Testis (tissue), 2 donors: ENCODE measurements around the gene SLC22A6.

Experiments used
- CTCF ChIP-seq, 3 experiments: fragments of 450-650 bp in 2 of 3; fragments of 200-600 bp in 1 of 3; sonication (generic) in 1 of 3; IDR thresholded peaks; one replicate each; pipeline ENCODE4 v1.5.1; 2016 to 2019; ENCODE audit warnings: antibody characterized with exemption in 3 of 3, mild to moderate bottlenecking in 2 of 3, moderate library complexity in 1 of 3
- POLR2A ChIP-seq: fragments of 450-650 bp; IDR thresholded peaks from one replicate; pipeline ENCODE4 v1.6.1; 2017; ENCODE audit warnings: antibody characterized with exemption, mild to moderate bottlenecking, moderate library complexity

DNA sequence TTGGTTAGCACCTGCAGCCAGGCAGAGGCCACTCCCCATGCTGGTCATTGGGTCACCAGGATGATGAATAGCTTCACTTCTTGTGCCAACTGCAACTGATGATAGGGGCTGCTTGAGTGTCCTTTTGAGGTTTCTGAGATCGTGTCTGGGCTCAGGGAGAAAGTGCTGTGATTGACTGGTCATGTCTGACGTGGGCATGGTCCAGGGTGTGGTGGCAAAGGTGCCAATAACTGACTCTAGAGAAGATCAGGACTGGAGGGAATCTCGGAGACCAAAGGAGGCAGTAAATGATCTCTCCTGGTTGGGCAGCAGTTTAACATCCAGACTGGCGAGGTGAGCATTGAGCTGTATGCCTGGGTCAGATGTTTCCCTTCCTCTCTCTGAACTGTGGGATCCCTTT is 10.0 kb upstream of the SLC22A6 start:
- TF ChIP-seq POLR2A (no peak), CTCF (IDR thresholded peaks at IDR 0.05) (no peak)
